PFSK-1 (cell line): ENCODE results near the gene GTF2A1.

ENCODE experiments used
- POLR2AphosphoS5 ChIP-seq: IDR thresholded peaks from 2 replicates; pipeline ENCODE4 v1.6.1; 2012; ENCODE audit warnings: low read depth, mild to moderate bottlenecking, control low read depth, low read length, moderate library complexity
- REST ChIP-seq, 2 experiments: IDR thresholded peaks; 2 replicates each; pipeline versions ENCODE4 v1.6.1 to v1.8.0; 2011 to 2012; ENCODE audit warnings: low read depth in 2 of 2, low read length in 2 of 2, control low read depth in 1 of 2, inconsistent platforms in 1 of 2, mild to moderate bottlenecking in 1 of 2, moderate library complexity in 1 of 2; ENCODE audit not compliant: insufficient read depth in 1 of 2

- TF ChIP-seq REST (IDR thresholded peaks at IDR 0.05; ENCODE audit: insufficient read depth in 1 of 2, low read depth in 2 of 2, low read length in 2 of 2) (no peak), POLR2AphosphoS5 (no peak)
Measured at GRCh38 chr14:81269100-81269978, 48.6 kb upstream of the GTF2A1 start.
